Tibial nerve (tissue), 4 donors: ENCODE results near the gene DRD3.

Source experiments
- EP300 ChIP-seq, 2 donors: sonication (generic); formaldehyde crosslinking; IDR thresholded peaks; one replicate each; pipeline ENCODE4 v1.6.1; 2017; ENCODE audit warnings: antibody characterized with exemption in 2 of 2, mild to moderate bottlenecking in 1 of 2
- TF ChIP-seq, protein P1 (sequence below), 5 experiments: fragments of 200-600 bp in 3 of 5; fragments of 450-650 bp in 2 of 5; sonication (generic) in 3 of 5; IDR thresholded peaks; one replicate each; pipeline ENCODE4 v1.5.1; 2016 to 2019; ENCODE audit warnings: antibody characterized with exemption in 5 of 5, mild to moderate bottlenecking in 3 of 5, moderate library complexity in 2 of 5

DNA sequence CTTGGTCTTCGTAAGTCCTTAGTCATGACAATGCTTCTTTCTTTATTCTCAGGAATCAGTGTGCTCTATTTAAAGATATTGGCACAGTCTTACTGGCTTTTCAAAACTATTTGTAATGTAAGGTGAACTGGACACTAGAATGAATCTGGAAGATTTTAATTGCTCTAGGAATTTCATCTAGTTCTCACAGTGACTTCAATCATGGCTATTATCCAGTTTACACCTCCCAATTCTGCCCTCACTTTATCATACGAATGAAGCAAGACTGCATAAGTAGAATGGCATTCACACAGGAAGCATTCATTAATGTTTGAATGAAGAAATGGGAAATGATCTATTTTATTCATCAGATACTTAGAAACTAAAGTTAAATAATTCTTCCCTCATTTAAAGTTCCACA lies 26.7 kb upstream of the DRD3 start:
- TF ChIP-seq, protein P1, sequence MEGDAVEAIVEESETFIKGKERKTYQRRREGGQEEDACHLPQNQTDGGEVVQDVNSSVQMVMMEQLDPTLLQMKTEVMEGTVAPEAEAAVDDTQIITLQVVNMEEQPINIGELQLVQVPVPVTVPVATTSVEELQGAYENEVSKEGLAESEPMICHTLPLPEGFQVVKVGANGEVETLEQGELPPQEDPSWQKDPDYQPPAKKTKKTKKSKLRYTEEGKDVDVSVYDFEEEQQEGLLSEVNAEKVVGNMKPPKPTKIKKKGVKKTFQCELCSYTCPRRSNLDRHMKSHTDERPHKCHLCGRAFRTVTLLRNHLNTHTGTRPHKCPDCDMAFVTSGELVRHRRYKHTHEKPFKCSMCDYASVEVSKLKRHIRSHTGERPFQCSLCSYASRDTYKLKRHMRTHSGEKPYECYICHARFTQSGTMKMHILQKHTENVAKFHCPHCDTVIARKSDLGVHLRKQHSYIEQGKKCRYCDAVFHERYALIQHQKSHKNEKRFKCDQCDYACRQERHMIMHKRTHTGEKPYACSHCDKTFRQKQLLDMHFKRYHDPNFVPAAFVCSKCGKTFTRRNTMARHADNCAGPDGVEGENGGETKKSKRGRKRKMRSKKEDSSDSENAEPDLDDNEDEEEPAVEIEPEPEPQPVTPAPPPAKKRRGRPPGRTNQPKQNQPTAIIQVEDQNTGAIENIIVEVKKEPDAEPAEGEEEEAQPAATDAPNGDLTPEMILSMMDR (IDR thresholded peaks at IDR 0.05): no peak
- no peak for TF ChIP-seq EP300 (IDR thresholded peaks at IDR 0.05)
